Islet precursor cell (in vitro differentiated cells): ENCODE results near the gene NUP133.
"Not testable (repeated sequence)": the region's sequence is repeated elsewhere in the genome, so short reads cannot be mapped to it uniquely, and the experiment has no call there.

Source experiments
- DNase-seq: peaks from one replicate; pipeline ENCODE4 v3.0.0-alpha.2; 2018

NUP133 gene

DNA sequence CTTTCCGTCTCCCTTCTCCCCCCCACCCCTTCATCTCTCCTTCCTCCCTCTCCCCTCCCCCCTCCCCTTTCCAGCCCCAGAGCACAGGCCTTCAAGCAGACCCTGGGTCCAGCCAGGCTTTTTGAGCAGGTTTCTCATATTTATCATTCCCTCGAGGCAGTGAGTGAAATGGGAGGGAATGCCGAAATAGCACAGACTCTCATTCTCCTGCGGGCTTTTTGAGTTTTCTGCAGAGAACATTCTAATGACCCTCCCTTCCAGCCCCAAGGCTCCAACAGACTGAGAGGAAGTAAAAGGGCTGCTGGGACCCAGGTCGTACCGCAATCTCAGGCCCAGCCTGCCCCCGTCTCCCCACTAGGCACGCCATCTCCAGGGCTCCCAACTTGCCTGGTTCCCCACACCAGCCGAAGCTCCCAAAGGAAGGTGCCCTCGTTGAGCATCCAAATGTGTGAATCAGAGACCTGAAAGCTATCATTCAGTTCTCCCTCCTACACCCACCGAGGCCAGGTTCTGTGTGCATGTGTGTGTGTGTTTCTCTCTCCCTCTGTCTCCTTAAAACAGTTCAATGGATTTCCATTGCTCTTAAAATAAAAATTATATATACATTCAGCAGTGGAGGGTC is 96.6 kb downstream of the NUP133 start:
- DNase-seq: no peak

DNA sequence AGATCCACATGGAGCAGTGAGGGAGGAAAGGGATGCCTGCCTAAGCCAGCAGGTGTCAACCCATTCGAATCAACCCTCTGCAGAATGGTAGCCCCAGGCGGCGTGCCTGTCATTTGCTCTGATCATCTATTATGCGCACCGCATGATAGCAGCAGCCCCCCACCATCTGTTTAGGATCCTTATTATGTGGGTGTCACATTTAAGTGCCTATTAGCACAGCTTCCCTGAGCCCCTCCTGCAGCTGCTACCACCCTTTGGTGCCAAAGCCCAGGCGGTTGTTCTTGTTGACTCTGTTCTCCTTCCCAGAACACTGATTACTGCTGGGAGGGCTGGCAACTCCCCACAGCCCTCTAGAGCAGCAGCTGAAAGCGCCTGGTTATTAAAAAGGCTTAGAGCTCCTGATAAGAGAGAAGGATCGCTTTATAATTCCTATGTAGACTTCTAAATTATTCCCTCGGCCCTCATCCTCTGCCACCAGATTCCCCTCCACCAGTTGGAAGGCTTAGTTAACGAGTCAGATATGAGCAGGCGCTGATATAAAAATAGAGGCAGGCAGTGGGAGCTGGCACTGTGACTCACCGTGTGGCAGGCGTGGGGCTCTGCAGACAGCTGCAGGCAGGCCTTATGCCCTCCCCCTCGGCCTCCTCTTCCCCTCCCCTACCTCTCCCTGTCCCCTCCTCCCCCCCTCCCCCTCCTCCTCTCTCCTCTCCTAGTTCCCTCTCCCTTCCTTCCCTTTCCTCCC is 97.3 kb downstream of the NUP133 start:
- peak; percentile 95 for DNase-seq

DNA sequence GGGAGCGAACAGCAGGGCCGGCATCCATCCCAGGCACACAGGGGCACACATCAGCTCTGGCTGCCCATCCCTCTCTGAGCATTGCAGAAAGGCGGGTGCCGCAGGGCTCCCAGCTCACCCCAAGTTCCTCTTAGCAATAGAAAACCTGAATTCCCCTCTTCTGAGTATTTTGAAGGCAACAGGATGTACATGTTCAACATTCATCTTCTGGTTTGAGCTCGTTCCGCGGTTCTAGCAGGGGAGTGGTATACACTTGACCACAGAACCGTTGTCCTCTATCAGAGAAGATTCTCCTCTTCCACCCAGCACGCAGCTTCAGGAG is 97.8 kb downstream of the NUP133 start:
- no peak for DNase-seq

DNA sequence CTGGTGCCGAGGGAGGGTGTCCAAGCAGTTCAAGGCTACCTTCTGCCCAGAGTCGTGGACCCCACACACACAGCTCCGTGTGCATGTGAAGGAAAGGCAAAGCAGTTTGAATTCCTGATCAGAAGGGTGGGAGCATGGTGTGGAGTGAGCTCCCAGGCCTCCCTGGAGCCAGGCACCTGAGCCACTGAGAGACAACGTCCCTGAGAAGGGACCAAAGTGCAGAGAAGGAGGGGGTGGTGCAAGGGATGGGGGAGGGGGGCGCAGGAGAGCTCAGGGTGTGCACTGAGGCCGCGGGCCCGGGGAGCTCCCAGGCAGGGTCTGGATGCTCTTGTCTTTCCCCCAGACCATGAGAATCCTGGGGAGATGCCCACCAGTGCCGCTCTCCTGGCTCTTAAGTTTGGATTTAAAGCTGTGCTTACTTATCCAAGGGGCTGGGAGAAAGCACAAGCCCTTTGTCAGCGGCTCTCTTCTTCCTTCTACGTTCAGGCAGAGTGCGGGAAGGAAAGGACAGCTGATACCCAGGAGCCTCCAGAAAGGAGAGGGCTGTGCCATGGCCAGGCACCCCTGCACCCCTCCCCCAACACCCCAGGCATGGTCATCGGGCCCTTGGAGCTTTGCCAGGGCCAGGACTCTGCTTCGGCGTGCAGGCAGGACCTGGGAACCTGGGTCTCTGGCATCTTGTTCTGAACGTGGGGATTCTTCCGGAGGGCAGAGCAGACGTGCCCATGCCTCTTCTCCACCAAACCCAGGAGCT is 98.3 kb downstream of the NUP133 start:
- peak; percentile 51 for DNase-seq

DNA sequence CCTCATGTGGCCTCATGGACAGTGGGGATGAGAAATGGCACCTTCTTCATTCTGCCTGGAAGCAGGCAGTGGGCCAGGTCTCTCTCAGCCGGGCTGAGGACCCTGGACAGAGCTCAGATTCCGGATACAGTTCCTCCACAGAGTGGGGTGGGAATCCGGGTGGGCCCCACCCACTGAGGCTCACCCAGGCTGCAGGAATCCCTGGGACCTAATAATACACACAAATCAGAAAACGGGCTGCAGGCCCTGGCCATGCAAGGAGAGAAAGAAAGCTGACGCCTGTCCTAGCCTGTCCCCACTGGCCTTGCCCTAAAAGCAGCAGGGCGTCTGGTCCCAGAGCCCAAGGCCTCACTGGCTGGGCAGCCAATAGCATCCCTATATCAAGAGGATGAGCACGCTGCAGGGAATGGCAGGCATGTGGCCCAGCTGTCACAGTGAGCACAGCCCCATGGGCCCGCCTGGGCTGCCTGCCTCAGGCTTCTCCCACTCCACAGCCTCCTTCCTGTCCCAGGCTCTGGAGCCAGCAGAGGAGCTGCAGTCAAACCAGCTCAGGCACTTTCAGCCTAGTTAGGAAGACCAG is 99.6 kb downstream of the NUP133 start:
- DNase-seq: peak; percentile 99

DNA sequence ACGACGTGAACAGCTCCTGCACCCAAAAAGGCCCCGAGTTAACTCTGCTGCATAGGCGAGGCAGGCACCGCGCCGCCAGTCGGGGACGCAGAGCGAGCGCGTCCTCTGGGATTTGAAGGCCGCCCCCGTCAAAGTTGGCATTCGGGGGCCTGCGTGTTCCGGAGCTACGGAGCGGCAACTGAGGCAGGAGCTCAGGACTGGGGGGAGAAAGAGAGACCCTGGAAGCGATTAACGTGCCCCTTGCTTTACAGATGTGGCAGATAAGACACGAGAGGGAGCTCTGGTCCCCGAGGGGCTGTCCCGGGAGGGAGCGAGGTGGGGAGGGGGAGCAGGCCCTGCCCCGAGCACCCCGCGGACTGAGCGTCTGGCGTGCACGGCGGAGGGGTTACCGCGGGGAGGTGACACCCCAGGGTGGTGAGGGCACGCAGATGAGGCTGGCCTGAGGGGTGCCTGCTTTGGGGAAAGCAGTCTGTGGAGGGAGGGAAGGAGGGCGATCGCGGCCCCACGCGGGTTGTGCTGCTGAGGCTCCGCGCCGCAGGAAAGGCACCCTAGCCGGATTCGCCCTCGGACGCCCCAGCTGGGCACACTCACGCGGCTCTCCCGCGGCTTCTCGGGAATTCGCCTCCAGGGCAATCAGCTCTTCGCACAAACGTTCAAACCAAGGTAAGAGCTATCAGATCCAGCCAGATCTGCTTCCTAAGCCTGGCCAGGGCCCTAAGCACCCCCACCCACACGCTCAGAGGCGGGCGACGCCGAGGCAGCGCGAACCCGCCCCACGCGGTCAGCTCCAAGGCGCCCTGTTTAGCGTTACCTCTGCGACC is 100.7 kb downstream of the NUP133 start:
- peak; percentile 84 for DNase-seq

DNA sequence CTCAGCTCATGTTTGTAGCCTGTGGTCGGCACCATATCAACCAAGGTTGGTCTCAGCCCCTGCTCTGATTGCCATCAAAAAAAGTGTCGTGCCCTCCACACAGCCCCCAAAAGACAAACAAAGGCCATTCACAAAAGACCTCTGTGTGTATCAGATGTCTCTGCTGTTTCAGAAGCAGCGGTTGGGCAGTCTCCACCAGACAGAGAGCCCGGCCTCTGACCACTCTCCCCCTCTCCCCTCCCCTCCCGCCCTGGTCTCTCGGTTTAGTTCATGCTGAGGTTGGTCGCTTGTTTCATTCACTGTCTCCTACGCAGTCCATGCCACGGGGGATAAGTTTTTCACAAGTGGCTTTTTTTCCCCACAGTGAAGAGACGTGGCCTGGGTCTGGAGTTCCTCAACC is 101.3 kb downstream of the NUP133 start:
- DNase-seq: peak; percentile 85

DNA sequence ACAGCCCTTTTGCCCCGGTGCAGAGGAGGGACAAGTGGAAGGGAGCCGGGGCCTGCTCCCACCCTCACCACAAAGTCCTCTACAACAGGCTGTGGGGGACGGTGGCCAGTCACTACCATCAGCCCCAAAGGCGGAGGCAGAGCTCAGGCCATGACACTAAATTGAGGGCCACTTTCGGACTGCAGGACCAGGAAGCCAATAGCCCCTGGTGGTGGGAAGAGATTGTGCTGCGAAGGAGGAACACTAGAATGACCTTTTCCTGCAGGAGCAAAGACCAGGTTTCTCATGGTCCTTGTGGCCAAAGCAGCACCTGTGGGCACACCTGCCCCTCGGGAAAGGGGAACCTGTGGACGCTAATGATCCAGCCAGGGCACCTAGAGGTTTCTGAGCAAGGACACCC is 104.6 kb downstream of the NUP133 start:
- DNase-seq: no peak

DNA sequence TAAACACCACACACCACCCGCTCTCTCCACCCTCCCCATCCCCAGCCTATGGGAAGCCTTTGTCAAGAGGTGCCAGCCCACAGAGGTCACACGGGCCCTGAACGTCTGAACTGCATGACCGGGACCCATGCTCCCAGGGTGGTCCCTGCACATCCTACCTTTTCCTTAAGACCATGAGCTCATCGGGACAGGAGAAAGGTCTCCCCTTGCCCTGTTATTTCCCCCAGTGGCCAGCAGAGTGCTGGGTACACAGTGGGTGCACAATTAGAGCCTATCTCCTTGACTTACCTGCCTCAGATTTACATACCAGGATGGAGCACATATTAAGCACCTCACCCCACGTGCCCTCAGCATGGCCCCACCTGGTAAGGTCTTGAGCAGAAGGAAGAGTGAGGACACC is 105.1 kb downstream of the NUP133 start:
- peak; percentile 51 for DNase-seq

DNA sequence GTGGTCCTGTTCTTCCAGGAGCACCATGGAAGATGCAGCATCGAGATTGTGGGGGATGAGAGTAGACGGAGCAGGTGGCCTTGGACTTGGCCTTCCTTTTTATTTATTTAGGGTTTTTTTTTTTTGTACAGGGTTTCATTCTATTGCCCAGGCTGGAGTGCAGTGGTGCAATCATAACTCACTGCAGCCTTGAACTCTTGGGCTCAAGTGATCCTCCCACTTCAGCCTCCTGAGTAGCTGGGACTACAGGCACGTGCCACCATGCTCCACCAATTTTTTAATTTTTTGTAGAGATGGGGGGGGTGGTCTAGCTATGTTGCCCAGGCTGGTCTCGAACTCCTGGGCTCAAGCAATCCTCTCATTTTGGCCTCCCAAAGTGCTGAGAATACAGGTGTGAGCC is 105.8 kb downstream of the NUP133 start:
- not testable (repeated sequence) for DNase-seq

DNA sequence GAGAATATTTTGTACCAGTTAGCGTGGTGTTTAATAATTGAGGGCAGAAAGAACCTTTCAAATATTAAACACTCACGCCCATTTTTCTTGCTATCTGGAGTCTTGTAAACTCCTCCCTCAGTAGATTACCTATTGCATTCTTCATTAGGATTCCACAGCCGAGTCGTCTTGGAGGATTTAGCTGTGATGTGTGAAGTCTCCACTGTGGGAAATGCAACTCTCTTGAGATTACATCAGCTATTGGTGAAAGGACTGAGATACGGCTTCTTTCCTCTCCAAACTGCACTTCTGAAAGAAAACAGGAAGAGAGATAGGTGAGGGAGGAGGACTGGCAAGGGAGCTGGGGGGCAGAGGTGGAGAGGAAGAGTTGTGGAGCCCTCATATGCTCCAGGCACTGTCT is 110.4 kb downstream of the NUP133 start:
- DNase-seq: no peak

DNA sequence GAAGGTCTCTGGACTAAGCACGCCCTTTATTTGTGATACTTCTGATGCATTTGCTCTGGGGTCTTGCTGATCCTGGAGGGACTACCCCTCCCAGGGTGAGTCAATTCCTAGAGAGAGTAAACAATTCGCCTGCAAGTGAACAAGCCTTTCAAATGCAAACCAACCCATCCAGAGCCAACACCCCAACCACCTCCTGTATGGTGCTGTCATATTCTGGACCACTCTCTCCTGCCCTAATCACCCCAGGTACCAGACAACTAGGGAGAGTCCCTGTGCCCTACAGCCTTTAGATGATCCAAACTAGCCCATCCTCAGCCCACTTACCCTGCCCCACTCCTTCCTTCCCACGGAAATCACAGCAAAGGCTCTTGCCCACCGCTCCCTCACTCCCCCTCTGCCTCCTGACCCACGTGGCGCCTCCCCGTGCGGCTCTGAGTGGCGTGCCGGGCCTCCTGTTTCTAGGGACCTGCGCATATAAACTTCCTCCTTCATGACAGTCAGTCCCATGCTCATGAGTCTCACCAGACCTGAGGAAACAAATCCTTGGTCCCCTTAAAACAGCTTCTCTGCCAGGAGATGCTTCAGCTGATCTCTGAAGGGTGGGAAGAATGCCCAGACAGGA is 111.4 kb downstream of the NUP133 start:
- DNase-seq: no peak

DNA sequence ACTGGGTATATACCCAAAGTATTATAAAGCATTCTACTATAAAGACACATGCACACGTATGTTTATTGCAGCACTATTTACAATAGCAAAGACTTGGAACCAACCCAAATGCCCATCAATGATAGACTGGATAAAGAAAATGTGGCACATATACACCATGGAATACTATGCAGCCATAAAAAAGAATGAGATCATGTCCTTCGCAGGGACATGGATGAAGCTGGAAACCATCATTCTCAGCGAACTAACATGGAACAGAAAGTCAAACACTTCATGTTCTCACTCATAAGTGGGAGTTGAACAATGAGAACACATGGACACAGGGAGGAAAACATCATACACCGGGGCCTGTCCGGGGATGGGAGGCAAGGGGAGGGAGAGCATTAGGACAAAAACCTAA is 113.6 kb downstream of the NUP133 start:
- DNase-seq: not testable (repeated sequence)

DNA sequence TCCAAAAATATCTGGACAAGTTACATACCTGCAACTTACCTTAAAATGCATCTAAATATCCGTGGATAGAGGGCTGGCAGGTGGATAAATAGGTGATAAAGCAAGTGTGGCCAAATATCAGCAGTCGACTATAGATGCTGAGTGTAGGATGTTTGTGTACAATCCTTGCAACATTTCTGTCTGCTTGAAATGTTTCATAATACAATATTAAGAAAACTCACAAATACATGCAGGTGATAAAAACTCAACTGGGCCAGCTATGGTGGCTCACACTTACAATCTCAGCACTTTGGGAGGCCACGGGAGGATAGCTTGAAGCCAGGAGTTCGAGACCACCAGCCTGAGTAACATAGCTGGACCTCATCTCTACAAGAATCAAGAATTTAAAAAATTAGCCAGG is 115.2 kb downstream of the NUP133 start:
- no peak for DNase-seq
